Ascending aorta (tissue), 2 donors: ENCODE results near the gene CD209. TPM values are rescaled to one million over a fixed set of nuclear protein-coding genes. Genes with fewer than 3 reads are reported as not detected.

Source experiments
- DNase-seq, 2 donors: peaks; one replicate each; pipeline ENCODE4 v3.0.0-alpha.2; 2019; ENCODE audit warnings: low spot score in 2 of 2
- H3K27ac ChIP-seq, 2 donors: fragments of 200-600 bp; sonication (generic); one replicate each; pipeline ENCODE4 v1.5.1; 2016 to 2017; ENCODE audit warnings: mild to moderate bottlenecking in 1 of 2
- H3K27me3 ChIP-seq: fragments of 200-600 bp; sonication (generic); one replicate; pipeline ENCODE4 v1.5.1; 2017
- H3K36me3 ChIP-seq, 2 donors: fragments of 200-600 bp; sonication (generic); one replicate each; pipeline ENCODE4 v1.5.1; 2016
- H3K4me1 ChIP-seq, 2 donors: fragments of 200-600 bp; sonication (generic); one replicate each; pipeline ENCODE4 v1.5.1; 2016 to 2017; ENCODE audit warnings: mild to moderate bottlenecking in 1 of 2
- H3K4me3 ChIP-seq, 2 donors: fragments of 200-600 bp; sonication (generic); one replicate each; pipeline ENCODE4 v1.5.1; 2016 to 2017; ENCODE audit warnings: mild to moderate bottlenecking in 1 of 2
- H3K9me3 ChIP-seq, 2 donors: fragments of 200-600 bp; sonication (generic); one replicate each; pipeline ENCODE4 v1.5.1; 2016
- intact Hi-C: fragments of 100-400 bp; cut with DNase I; formaldehyde crosslinking; loops from one replicate; pipeline ENCODE4 v1.15.1; 2023
- total RNA-seq: library from RNA; depleted of rRNA; stranded (reverse); fragments of >200 nt; gene quantifications from one replicate; pipeline ENCODE4 v1.1.0, GENCODE V29; 2016
- TF ChIP-seq, protein P1 (sequence below), 3 experiments: fragments of 200-600 bp in 2 of 3; fragments of 450-650 bp in 1 of 3; sonication (generic) in 2 of 3; IDR thresholded peaks; one replicate each; pipeline ENCODE4 v1.5.1; 2016 to 2019; ENCODE audit warnings: antibody characterized with exemption in 3 of 3, mild to moderate bottlenecking in 1 of 3, moderate library complexity in 1 of 3

Gene CD209
- total RNA-seq, 1 donor from 2014 or later: 12.6 TPM

DNA sequence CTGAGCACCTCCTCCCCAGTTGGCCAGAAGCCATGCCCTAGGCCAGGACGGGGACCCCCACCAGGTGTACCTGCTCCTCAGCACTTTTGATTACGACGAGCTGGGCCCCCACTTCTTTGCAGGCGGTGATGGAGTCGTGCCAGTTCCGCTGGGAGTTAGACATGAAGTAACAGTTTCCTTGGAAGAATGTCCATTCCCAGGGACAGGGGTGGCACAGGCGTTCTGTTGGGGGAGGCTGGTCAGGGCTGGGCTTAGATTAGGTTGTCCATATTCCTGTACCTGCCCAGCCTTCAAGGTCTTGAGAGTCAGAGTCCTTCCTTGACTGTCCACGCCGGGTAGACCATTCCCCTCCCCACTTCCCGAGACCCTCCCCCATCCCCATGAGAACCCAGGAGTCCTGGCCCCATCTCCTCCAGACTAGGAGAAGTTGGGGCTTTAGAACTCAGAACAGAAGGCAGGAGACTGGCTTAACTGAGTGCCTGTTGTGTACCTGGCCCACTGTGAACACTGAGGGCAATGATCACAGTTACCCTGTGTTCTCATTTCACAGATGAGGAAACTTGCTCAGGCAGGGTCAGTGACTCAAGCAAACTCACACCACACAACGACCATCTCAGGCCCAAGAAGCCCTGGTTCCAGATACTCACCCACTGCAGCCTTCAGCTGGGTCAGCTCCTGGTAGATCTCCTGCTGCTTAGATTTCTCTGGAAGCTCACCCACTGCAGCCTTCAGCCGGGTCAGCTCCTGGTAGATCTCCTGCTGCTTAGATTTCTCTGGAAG lies 2.3 kb downstream of the CD209 start:
- no peaks in the 10 kb centered on the region for H3K4me1 ChIP-seq
- H3K27me3 ChIP-seq: no peaks in the 10 kb centered on the region
- no peak overlapping the region for H3K4me3 ChIP-seq
- TF ChIP-seq, protein P1, sequence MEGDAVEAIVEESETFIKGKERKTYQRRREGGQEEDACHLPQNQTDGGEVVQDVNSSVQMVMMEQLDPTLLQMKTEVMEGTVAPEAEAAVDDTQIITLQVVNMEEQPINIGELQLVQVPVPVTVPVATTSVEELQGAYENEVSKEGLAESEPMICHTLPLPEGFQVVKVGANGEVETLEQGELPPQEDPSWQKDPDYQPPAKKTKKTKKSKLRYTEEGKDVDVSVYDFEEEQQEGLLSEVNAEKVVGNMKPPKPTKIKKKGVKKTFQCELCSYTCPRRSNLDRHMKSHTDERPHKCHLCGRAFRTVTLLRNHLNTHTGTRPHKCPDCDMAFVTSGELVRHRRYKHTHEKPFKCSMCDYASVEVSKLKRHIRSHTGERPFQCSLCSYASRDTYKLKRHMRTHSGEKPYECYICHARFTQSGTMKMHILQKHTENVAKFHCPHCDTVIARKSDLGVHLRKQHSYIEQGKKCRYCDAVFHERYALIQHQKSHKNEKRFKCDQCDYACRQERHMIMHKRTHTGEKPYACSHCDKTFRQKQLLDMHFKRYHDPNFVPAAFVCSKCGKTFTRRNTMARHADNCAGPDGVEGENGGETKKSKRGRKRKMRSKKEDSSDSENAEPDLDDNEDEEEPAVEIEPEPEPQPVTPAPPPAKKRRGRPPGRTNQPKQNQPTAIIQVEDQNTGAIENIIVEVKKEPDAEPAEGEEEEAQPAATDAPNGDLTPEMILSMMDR (IDR thresholded peaks at IDR 0.05): no peak
- no peak overlapping the region for H3K27ac ChIP-seq
- no peaks in the 10 kb centered on the region for H3K9me3 ChIP-seq
- H3K36me3 ChIP-seq: no peaks in the 10 kb centered on the region
- no peak for DNase-seq
- intact Hi-C loops: no loop called here

DNA sequence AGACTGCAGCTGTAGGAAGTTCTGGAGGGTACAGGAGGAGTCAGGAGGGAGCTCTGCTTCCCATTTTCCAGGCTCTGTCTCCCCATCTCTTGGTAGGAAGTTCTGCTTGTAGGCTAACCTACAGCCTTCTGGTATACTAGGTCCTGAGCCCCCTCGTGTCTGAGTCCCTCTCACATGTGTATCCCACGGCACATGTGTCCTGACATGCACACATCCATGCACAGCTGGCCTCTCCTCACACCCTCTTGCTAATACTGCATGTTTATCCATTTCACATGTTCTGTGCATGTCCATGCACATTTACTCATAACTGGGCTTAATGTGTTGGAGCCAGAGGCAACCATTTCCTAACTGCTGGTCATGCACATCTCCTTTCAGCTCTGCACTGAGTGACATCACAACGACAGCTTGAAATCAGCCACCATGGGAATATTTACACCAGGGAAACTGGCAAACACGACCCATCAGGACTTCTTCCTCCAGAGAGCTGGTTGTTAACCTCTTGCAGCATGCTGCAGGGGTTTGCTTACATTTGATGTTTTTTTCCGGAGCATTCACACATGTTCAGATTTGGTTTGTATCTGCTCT lies 3.0 kb downstream of the CD209 start:
- H3K4me1 ChIP-seq: no peaks in the 10 kb centered on the region
- DNase-seq: no peak
- TF ChIP-seq, protein P1 (IDR thresholded peaks at IDR 0.05): no peak
- H3K4me3 ChIP-seq: no peak overlapping the region
- H3K36me3 ChIP-seq: no peaks in the 10 kb centered on the region
- intact Hi-C loops: no loop called here
- H3K9me3 ChIP-seq: no peaks in the 10 kb centered on the region
- H3K27me3 ChIP-seq: no peaks in the 10 kb centered on the region
- no peak overlapping the region for H3K27ac ChIP-seq

DNA sequence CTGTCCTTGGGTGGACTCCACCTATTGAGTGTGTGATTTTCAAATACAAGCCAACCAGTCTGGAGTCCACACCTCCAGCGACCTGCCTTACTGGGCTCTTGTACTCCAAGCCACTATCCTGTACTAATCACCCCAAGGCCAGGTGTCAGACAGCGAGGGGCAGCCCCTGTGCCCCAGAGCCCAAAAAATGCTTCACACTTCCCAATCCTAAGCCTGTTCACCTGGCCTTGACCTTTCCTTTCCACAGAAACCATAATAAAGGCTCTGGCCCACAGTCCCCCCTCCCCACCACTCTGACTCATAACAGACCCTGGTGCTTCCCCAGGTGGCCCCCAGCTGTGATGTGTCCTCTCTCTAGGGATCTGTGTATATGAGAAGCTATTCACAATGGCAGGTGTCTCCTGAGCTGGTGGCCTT lies 3.9 kb downstream of the CD209 start:
- no peak overlapping the region for H3K4me3 ChIP-seq
- H3K27ac ChIP-seq: no peak overlapping the region
- TF ChIP-seq, protein P1 (IDR thresholded peaks at IDR 0.05): no peak
- H3K4me1 ChIP-seq: no peaks in the 10 kb centered on the region
- H3K36me3 ChIP-seq: no peaks in the 10 kb centered on the region
- intact Hi-C loops: no loop called here
- H3K9me3 ChIP-seq: no peaks in the 10 kb centered on the region
- DNase-seq: no peak
- no peaks in the 10 kb centered on the region for H3K27me3 ChIP-seq

DNA sequence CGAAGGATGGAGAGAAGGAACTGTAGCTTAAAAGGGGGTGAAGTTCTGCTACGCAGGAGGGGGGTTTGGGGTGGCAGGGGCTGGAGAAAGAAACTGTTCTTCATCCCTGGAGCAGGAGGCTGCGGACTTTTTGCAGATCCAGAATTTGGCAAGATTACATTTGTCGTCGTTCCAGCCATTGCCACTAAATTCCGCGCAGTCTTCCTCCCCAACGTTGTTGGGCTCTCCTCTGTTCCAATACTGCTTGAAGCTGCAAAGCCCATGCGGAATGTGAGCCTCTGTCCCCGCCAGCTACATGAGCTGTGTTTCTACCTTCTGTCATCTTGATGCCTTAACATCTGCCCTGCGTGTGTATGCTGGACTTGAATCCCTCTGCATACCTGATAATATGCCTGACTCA lies 4.3 kb downstream of the CD209 start:
- no peaks in the 10 kb centered on the region for H3K36me3 ChIP-seq
- no peak overlapping the region for H3K27ac ChIP-seq
- intact Hi-C loops: no loop called here
- DNase-seq: no peak
- no peaks in the 10 kb centered on the region for H3K4me1 ChIP-seq
- TF ChIP-seq, protein P1 (IDR thresholded peaks at IDR 0.05): no peak
- no peaks in the 10 kb centered on the region for H3K27me3 ChIP-seq
- no peaks in the 10 kb centered on the region for H3K9me3 ChIP-seq
- no peak overlapping the region for H3K4me3 ChIP-seq

DNA sequence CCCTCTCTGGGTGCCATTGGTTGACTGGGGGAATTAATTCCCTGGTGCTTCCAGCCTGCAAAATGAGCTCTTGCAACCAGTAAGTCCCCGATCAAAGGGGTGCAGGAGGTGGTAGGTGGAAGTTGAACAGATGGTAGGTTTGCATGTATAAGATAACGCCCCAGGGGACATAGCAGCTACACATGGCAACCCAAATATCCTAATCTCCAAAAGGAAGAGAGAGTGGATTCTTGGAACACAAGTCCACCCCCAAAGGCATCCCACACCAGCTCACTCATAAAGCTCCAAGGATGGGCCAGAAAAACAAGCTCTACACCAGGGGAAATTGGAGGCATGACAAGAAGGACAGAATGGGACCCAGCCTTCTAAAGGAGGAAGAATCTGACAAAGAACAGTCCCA lies 4.8 kb downstream of the CD209 start:
- TF ChIP-seq, protein P1 (IDR thresholded peaks at IDR 0.05): no peak
- no peaks in the 10 kb centered on the region for H3K27me3 ChIP-seq
- intact Hi-C loops: no loop called here
- H3K9me3 ChIP-seq: no peaks in the 10 kb centered on the region
- H3K27ac ChIP-seq: no peak overlapping the region
- no peak for DNase-seq
- no peak overlapping the region for H3K4me3 ChIP-seq
- H3K36me3 ChIP-seq: no peaks in the 10 kb centered on the region
- no peaks in the 10 kb centered on the region for H3K4me1 ChIP-seq
